ENCODE measurements around the gene MPHOSPH9.

The MPHOSPH9 gene

GRCh38 chr12:123104809-123105208 is 128.1 kb downstream of the MPHOSPH9 start:
- Histone ChIP-seq H3K4me3 (IDR thresholded peaks at IDR 0.05; ENCODE audit: insufficient read depth, low read depth, low read length) (no peak overlapping the region), H3K27me3 (ENCODE audit: insufficient read depth, low read depth) (no peaks in the 10 kb centered on the region), H3K79me2 (ENCODE audit: insufficient read depth, low read depth) (no peaks in the 10 kb centered on the region), H3K9ac (no peak overlapping the region), H3K4me1 (ENCODE audit: low read depth, poor library complexity, severe bottlenecking) (no peaks in the 10 kb centered on the region), H3K27ac (no peak overlapping the region), H2AFZ (ENCODE audit: low read depth) (no peak overlapping the region), H3K36me3 (ENCODE audit: insufficient read depth) (no peaks in the 10 kb centered on the region), H3K4me2 (no peak overlapping the region), H4K20me1 (ENCODE audit: insufficient read depth) (no peaks in the 10 kb centered on the region)
- TF ChIP-seq, protein P1, sequence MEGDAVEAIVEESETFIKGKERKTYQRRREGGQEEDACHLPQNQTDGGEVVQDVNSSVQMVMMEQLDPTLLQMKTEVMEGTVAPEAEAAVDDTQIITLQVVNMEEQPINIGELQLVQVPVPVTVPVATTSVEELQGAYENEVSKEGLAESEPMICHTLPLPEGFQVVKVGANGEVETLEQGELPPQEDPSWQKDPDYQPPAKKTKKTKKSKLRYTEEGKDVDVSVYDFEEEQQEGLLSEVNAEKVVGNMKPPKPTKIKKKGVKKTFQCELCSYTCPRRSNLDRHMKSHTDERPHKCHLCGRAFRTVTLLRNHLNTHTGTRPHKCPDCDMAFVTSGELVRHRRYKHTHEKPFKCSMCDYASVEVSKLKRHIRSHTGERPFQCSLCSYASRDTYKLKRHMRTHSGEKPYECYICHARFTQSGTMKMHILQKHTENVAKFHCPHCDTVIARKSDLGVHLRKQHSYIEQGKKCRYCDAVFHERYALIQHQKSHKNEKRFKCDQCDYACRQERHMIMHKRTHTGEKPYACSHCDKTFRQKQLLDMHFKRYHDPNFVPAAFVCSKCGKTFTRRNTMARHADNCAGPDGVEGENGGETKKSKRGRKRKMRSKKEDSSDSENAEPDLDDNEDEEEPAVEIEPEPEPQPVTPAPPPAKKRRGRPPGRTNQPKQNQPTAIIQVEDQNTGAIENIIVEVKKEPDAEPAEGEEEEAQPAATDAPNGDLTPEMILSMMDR (conservative IDR thresholded peaks at IDR 0.05; ENCODE audit: low read depth, low read length) = no peak

Measured in KMS-11 (cell line).